ENCODE measurements around the gene GRAP2.

GRCh38 chr22:39883057-39883456, 17.8 kb upstream of the GRAP2 start:
- TF ChIP-seq FOXK2 (conservative IDR thresholded peaks at IDR 0.05 in 1 of 2, IDR thresholded peaks at IDR 0.05 in 1 of 2; ENCODE audit: low read depth in 2 of 2) = no peak
- no peak for TF ChIP-seq POLR2A (conservative IDR thresholded peaks at IDR 0.05)
- no peak for TF ChIP-seq NEUROD1 (IDR thresholded peaks at IDR 0.05; ENCODE audit: borderline replicate concordance, low read depth, low read length, partially characterized antibody)
- TF ChIP-seq ZNF24 (IDR thresholded peaks at IDR 0.05) = no peak
- TF ChIP-seq POLR2AphosphoS5 (IDR thresholded peaks at IDR 0.05; ENCODE audit: control insufficient read depth, insufficient read depth, low read depth, low read length) = no peak

All from K562 (cell line).